HG03139 (cell line): ENCODE results near the gene ZNF594.
"Not testable (repeated sequence)": the region's sequence is repeated elsewhere in the genome, so short reads cannot be mapped to it uniquely, and the experiment has no call there.

Source experiments
- ATAC-seq: cut with Tn5 transposase; IDR thresholded peaks from one replicate; pipeline ENCODE4 v1.9.1; 2021; ENCODE audit not compliant: unreplicated experiment

The ZNF594 gene

DNA sequence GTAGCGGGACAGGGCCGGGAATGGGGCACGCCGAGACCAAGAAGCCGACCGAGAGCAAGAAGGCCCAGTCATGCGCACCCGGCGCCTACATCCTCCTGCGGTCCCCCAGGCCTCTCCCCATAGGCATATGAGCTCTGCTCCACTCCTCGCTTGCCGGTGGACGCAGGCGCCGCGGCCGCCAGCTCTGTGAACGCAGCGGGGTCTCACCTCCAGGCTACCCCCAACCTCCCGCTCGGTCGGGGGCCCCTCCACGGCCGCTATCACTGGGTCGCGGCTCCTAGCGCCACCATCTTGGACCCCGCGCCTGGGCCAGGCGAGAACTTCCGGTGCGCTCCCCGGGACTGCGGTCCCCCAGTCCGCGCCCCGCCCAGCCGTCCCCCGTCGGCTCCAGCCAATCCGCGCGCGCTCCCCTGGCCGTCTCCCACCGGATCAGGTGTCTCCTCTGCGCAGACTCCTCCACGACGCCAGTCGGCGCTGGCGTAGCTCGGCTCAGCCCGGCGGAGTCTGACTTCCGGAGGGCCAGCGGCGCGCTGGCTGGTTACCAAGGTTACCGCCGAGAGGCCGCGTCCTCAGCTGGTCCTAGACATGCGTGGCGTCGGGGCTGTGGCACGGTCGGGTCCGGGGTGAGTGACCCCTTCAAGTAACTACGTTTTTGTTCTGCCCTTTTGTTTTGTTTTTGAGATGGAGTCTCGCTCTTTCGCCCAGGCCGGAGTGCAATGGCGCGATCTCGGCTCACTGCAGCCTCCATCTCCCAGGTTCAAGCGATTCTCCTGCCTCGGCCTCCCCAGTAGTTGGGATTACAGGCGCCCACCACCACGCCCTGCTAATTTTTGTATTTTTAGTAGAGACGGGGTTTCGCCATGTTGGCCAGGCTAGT is at the start of gene ZNF594:
TSS of gene ZNF594 (minus strand) at position 328 of the 877 bp plus-strand sequence. CDS start 7,612 bp downstream, outside the sequence.
- peak; percentile 97 for ATAC-seq

DNA sequence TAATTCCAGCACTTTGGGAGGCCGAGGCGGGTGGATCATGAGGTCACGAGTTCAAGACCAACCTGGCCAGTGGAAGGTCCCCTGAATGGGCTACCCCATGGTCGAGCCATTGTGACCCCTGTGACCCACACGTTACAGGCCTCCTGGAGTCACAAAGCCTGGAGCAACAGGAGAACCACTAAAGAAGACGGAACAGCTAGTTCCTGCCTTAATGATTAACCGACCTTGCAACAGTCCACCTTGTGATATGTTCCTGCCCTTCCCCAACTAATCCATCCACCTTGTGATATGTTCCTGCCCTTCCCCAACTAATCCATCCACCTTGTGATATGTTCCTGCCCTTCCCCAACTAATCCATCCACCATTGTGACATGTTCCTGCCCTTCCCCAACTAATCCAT is 48.1 kb upstream of the ZNF594 start:
- ATAC-seq: not testable (repeated sequence)

DNA sequence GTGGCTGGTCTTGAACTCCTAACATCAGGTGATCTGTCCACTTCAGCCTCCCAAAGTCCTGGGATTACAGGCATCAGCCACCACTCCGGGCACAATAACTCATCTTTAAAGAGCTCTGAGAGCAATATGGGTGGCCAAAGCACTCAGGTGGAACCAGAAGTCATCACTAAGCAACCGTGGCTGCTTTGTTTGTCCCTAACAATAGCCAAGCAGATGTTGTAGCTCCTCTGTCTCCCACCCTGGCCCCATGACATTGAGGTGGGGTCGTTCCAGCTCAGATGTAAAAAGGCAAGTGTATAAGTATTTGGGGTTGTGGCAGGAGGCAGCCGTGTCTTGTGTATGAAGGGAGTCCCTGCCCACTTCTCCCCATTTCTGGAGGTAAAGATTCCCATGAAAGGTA is 46.7 kb upstream of the ZNF594 start:
- no peak for ATAC-seq

- ATAC-seq: peak; percentile 39
Observed at GRCh38 chr17:5237541-5238016, 45.9 kb upstream of the ZNF594 start.

DNA sequence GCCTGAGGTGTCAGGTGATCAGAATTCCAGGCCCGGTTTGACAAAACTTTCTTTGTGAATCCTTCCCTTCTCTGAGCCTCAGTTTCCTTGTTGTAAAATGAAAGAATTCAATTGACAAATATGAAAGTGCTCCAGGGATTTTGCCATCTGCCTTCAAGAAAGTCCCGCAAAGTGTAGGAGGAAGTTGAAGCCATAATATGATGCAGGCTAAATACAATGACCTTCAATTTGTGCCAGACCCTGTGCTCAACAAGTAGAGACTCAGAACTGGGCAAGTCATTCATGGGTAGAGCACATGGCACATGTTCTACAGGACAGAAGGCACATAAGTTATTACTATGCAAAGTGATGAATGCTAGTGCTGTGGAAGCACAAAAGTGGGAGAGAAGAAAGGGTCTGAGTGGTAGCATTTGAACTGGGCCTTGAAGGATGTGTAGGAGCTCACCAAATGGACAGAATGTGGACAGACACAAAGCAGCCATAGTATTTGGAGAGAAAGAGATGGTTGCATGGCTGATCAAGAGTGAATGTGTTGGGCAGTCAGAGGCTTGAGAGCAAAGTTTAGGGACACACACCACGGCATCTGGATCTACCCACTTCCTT is 45.4 kb upstream of the ZNF594 start:
- no peak for ATAC-seq

- ATAC-seq: no peak
Observed at GRCh38 chr17:5234645-5235576, 43.2 kb upstream of the ZNF594 start, which contains the start of gene SCIMP. Gene SCIMP, minus strand, starts transcription at chr17:5234860. Its CDS starts 105 bp downstream, at chr17:5234755.

DNA sequence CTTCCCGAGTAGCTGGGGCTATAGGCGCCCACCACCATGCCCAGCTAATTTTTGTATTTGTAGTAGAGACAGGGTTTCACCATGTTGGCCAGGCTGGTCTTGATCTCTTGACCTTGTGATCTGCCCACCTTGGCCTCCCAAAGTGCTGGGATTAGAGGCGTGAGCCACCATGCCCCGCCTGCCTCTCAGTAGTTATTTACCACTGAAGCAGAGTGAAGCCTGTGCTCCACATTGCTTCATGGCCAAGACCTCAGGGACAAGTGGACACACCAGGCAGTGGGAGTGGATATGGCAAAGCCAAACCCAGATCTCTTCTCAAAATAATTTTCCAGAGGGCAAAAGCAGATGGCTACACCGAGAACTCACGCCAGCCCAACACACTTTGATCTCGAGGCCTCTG is 41.8 kb upstream of the ZNF594 start:
- ATAC-seq: not testable (repeated sequence)

- ATAC-seq: no peak
Observed at GRCh38 chr17:5226940-5227878, 35.5 kb upstream of the ZNF594 start.

DNA sequence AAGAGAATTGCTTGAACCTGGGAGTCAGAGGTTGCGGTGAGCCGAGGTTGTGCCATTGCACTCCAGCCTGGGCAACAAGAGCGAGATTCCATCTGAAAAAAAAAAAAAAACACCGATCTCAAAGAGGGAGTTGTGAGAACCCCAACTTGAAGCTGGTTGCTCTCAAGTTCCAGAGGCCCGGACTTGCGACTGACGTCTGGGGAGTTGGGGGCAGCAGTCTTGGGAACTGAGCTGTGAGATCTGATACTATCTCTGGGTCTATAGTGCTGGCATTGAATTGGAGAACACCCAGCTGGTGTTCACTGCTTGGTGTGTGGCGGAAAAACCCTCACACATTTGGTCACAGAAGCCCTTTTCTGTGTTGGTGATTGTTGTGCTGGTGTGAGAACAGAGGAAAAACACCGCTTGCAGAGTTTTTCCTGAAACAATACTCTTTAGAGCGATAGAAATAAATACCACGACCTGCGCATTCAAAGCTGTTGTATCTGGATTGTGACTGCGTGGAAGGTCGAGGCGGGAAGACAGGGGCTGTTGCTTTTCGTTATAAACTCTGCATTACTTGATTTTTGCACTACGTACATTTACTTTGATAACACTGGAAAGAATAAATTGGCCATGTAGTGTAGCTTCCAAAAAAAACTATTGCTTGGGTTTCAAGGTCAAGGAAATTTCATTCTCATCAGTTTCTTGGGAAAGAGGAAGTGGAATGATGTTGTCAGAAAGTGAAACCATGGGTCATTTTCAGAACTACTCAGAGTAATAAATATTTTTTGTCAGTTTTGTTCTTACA is 34.2 kb upstream of the ZNF594 start:
- no peak for ATAC-seq

DNA sequence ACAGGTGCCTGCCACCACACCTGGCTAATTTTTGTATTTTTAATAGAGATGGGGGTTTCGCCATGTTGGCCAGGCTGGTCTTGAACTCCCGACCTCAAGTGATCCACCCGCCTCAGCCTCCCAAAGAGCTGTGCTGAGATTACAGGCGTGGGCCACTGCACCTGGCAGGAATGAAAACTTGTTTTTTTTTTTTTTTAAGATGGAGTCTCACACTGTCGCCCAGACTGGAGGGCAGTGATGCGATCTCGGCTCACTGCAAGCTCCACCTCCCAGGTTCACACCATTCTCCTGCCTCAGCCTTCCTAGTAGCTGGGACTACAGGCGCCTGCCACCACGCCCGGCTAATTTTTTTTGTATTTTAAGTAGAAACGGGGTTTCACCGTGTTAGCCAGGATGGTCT is 30.2 kb upstream of the ZNF594 start:
- not testable (repeated sequence) for ATAC-seq

- ATAC-seq: no peak
Observed at GRCh38 chr17:5220074-5220473, 28.4 kb upstream of the ZNF594 start.

- ATAC-seq: no peak
Observed at GRCh38 chr17:5219536-5219935, 27.9 kb upstream of the ZNF594 start.

GRCh38 chr17:5217562-5217961 is 25.9 kb upstream of the ZNF594 start:
- not testable (repeated sequence) for ATAC-seq

- no peak for ATAC-seq
Observed at GRCh38 chr17:5211458-5211857, 19.8 kb upstream of the ZNF594 start.

- ATAC-seq: no peak
Observed at GRCh38 chr17:5210614-5211252, 19.1 kb upstream of the ZNF594 start.

GRCh38 chr17:5210091-5210490 is 18.4 kb upstream of the ZNF594 start:
- no peak for ATAC-seq

- ATAC-seq: no peak
Observed at GRCh38 chr17:5209396-5209795, 17.7 kb upstream of the ZNF594 start.

GRCh38 chr17:5203908-5204294 is 12.2 kb upstream of the ZNF594 start:
- ATAC-seq: no peak
